ENCODE data around the gene PPP1R3E.

PPP1R3E gene

GRCh38 chr14:23248601-23249000 is 54.1 kb downstream of the PPP1R3E start:
- DNase-seq (ENCODE audit: low read depth, low spot score): no peak
